ENCODE data around the gene EZH1. TPM values are rescaled to one million over a fixed set of nuclear protein-coding genes. Genes with fewer than 3 reads are reported as not detected.
A peak's percentile ranks its signal among the peaks of the same experiment; 100 is the strongest.

EZH1 gene
- total and polyA plus RNA-seq, 2 of the 4 experiments (the other 2 are of a cell fraction), result 17.6 to 27.3 TPM

GRCh38 chr17:42774066-42774745 lies 29.4 kb upstream of the EZH1 start:
- H2AK9ac ChIP-seq (replicated peaks; ENCODE audit: low read depth, low read length, poor library complexity), result peak overlapping the region; percentile 97
- H3K4me1 ChIP-seq (ENCODE audit: control insufficient read depth, insufficient read depth, low read length), result peaks cover 2% of the 10 kb centered on the region; the same call in 1 of the 2 replicates
- no peaks in the 10 kb centered on the region for H3K9me3 ChIP-seq (ENCODE audit: control insufficient read depth, insufficient read depth, low read length)
- no CpG with 5 or more reads among the region's 3 CpGs for WGBS, 2 experiments (ENCODE audit: extremely low coverage in 2 of 2, insufficient read length in 1 of 2)
- peak overlapping the region; percentile 75 for H2BK120ac ChIP-seq (ENCODE audit: low read depth, low read length)
- H2BK5ac ChIP-seq (ENCODE audit: low read depth, low read length, poor library complexity, severe bottlenecking), result peak overlapping the region; percentile 90
- peaks cover 7% of the 10 kb centered on the region; the same call in 1 of the 2 replicates for H3K9me1 ChIP-seq (ENCODE audit: insufficient read depth, low read length)
- H4K20me1 ChIP-seq (ENCODE audit: insufficient read depth, low read length), result no peaks in the 10 kb centered on the region
- ChIA-PET CTCF (interaction anchor here (0.6 kb wide), 1 partner anchor 223 kb away, joined by 3 read pairs; no protein-coding TSS in a partner anchor), POLR2A (ENCODE audit: unreplicated experiment) (no interaction called here)
- peak overlapping the region; percentile 21; the same call in 1 of the 2 replicates for H3K18ac ChIP-seq (ENCODE audit: low read depth, low read length)
- peak overlapping the region; percentile 96 for H3K4ac ChIP-seq (ENCODE audit: low read depth, low read length)
- intact Hi-C loops (cut with micrococcal nuclease), result no loop called here
- H3K14ac ChIP-seq (replicated peaks; ENCODE audit: low read depth, low read length), result peak overlapping the region; percentile 76
- H3K9ac ChIP-seq (ENCODE audit: low read depth, low read length), result peak overlapping the region; percentile 97
- H3K56ac ChIP-seq (ENCODE audit: extremely low read depth, insufficient read depth, low read length), result peak overlapping the region; percentile 97
- H3K79me1 ChIP-seq (ENCODE audit: low read depth in 1 of 2, low read length in 2 of 2), result peaks cover 16 to 36% of the 10 kb centered on the region in 2 experiments; a peak in 3 of 4 replicates
- TF ChIP-seq SMC3 (IDR thresholded peaks at IDR 0.05; ENCODE audit: low read depth, low read length) (no peak), MAZ (IDR thresholded peaks at IDR 0.05; ENCODE audit: borderline replicate concordance, low read depth, low read length) (no peak)
- no peaks in the 10 kb centered on the region for H3K27me3 ChIP-seq (ENCODE audit: control insufficient read depth, insufficient read depth, low read length)
- BruUV-seq (replicated peaks), result TSS peak; percentile 77
- dilution Hi-C loops (cut with HindIII; ENCODE audit: low sequenced_read_pairs, unreplicated experiment), result no loop called here
- peak overlapping the region; percentile 95 for H4K91ac ChIP-seq (ENCODE audit: insufficient read depth, low read depth, low read length)
- H4K8ac ChIP-seq (ENCODE audit: low read depth in 2 of 2, low read length in 2 of 2), result peak overlapping the region; percentile 81 to 97
- peak overlapping the region; percentile 64 for H2BK20ac ChIP-seq (ENCODE audit: low read depth, low read length)
- H2BK15ac ChIP-seq (ENCODE audit: low read depth, low read length), result peak overlapping the region; percentile 98; the same call in 2 of the 3 replicates
- peak overlapping the region; percentile 90 for H3K4me2 ChIP-seq (ENCODE audit: low read depth, low read length)
- H3K23ac ChIP-seq (ENCODE audit: low read depth, low read length), result peak overlapping the region; percentile 61
- H3K36me3 ChIP-seq (ENCODE audit: control insufficient read depth, insufficient read depth, low read length), result peaks cover 22% of the 10 kb centered on the region
- in situ Hi-C loops (cut with MboI; ENCODE audit: low sequenced_read_pairs), result no loop called here
- peak overlapping the region; percentile 92; the same call in 1 of the 2 replicates for H4K5ac ChIP-seq (ENCODE audit: low read depth, low read length)
- DNase-seq, result peak; percentile 55
- peak; percentile 40 for ATAC-seq (ENCODE audit: low read depth)
- peak overlapping the region; percentile 94 for H2AK5ac ChIP-seq (ENCODE audit: low read depth, low read length)
- peak overlapping the region; percentile 90 for H2AFZ ChIP-seq (replicated peaks; ENCODE audit: low read length, poor library complexity)
- H3K27ac ChIP-seq (ENCODE audit: insufficient read depth, low read length), result peak overlapping the region; percentile 96
- H3K4me3 ChIP-seq (ENCODE audit: insufficient read depth, low read depth, low read length), result peak overlapping the region; percentile 84

All from IMR-90 (cell line).